H1 (cell line): ENCODE data around the gene ZNF814. TPM values are rescaled to one million over a fixed set of nuclear protein-coding genes. Genes with fewer than 3 reads are reported as not detected.

Source experiments
- FOSL1 ChIP-seq: IDR thresholded peaks from 2 replicates; pipeline ENCODE4 v1.6.1; 2011; ENCODE audit warnings: mild to moderate bottlenecking, low read depth, low read length, moderate library complexity; ENCODE audit not compliant: insufficient read depth
- polyA plus RNA-seq, 7 experiments: library from polyadenylated mRNA; depleted of rRNA in 3 of 7; stranded (reverse) in 5 of 7; unstranded in 2 of 7; fragments of >200 nt in 5 of 7; fragments of 200-250 nt in 2 of 7; gene quantifications; 1 replicate in 5 of 7; 2 replicates in 1 of 7; 4 replicates in 1 of 7; pipeline versions ENCODE4 v1.2.1 to v1.2.3, GENCODE V29; 2011 to 2013; ENCODE audit warnings: missing spikeins in 2 of 7, mixed read lengths in 2 of 7
- total RNA-seq: library from RNA; stranded (reverse); fragmentation: NEBNext Ultra II Directional; extraction: Animal tissue kit (Norgen Biotek cat#: 25700); gene quantifications from 2 replicates; pipeline ENCODE4 v1.2.1, GENCODE V29; 2021

ZNF814 gene
- total and polyA plus RNA-seq, 2 of the 8 experiments (the other 6 are each of a cell fraction or from before 2014, with no cell fraction given) = 90.9 to 99.6 TPM

DNA sequence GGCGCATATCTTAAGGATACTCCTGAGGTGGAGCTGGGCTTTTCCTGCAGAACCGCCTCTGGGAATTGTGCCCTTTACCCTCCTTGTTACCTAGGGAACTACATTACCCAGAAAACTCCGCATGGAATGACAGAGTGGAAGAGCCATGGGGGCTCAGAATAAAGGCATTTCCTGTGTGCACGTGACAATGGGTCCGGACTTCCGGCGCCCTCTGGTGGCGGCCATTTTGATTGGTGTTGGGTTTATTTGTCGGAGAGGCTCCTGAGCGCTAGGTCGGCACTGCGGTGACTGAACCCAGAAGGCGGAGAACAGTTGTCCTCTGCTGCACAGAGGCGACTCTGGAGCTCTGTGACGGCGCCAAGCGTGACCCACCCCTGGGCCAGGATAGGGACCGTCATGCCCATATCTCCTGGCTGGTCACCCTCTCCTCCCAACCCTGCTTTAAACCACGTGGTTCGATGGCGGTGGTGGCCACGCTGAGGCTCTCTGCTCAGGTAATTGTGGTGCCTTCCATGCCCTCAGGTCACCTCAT, 58.7 kb downstream of the ZNF814 start, which contains the start of gene ZNF587B (continued):
- TF ChIP-seq FOSL1 = no peak
